Measurements from ENCODE around the gene MED13L.

The MED13L gene

GRCh38 chr12:116261525-116262100 lies 15.9 kb downstream of the MED13L start:
- DNase-seq (ENCODE audit: low read depth), result no peak
- TF ChIP-seq CTCF (IDR thresholded peaks at IDR 0.05; ENCODE audit: low read depth, low read length, missing control alignments), result no peak
- no peak overlapping the region for H3K4me3 ChIP-seq (ENCODE audit: low read depth, low read length)

- TF ChIP-seq CTCF (IDR thresholded peaks at IDR 0.05; ENCODE audit: low read depth, low read length, missing control alignments), result no peak
- DNase-seq (ENCODE audit: low read depth), result no peak
- H3K4me3 ChIP-seq (ENCODE audit: low read depth, low read length), result no peak overlapping the region
These were observed 17.5 kb downstream of the MED13L start for GRCh38 chr12:116259800-116260577.

GRCh38 chr12:116257826-116258225 lies 19.7 kb downstream of the MED13L start:
- no peak for DNase-seq (ENCODE audit: low read depth)
- H3K4me3 ChIP-seq (ENCODE audit: low read depth, low read length), result no peak overlapping the region
- TF ChIP-seq CTCF (IDR thresholded peaks at IDR 0.05; ENCODE audit: low read depth, low read length, missing control alignments), result no peak

GRCh38 chr12:116257215-116257614 lies 20.3 kb downstream of the MED13L start:
- no peak for TF ChIP-seq CTCF (IDR thresholded peaks at IDR 0.05; ENCODE audit: low read depth, low read length, missing control alignments)
- H3K4me3 ChIP-seq (ENCODE audit: low read depth, low read length), result no peak overlapping the region
- no peak for DNase-seq (ENCODE audit: low read depth)

- no peak for DNase-seq (ENCODE audit: low read depth)
- no peak for TF ChIP-seq CTCF (IDR thresholded peaks at IDR 0.05; ENCODE audit: low read depth, low read length, missing control alignments)
These were observed 27.6 kb downstream of the MED13L start for GRCh38 chr12:116249938-116250337.

GRCh38 chr12:116248930-116249329 lies 28.6 kb downstream of the MED13L start:
- no peak for DNase-seq (ENCODE audit: low read depth)
- no peak overlapping the region for H3K4me3 ChIP-seq (ENCODE audit: low read depth, low read length)
- no peak for TF ChIP-seq CTCF (IDR thresholded peaks at IDR 0.05; ENCODE audit: low read depth, low read length, missing control alignments)

More at GRCh38 chr12:116249938-116250337, 27.6 kb downstream of the MED13L start:
- H3K4me3 ChIP-seq (ENCODE audit: low read depth, low read length), result no peak overlapping the region

All from GM12864 (cell line).